GM18511 (cell line): ENCODE results near the gene ANKRD31.

Source experiments
- ATAC-seq: cut with Tn5 transposase; IDR thresholded peaks from one replicate; pipeline ENCODE4 v1.9.1; 2021; ENCODE audit warnings: mild to moderate bottlenecking, moderate library complexity; ENCODE audit not compliant: unreplicated experiment

The ANKRD31 gene

GRCh38 chr5:75062925-75063531 is 173.7 kb downstream of the ANKRD31 start:
- no peak for ATAC-seq

GRCh38 chr5:75059912-75060545 is 176.6 kb downstream of the ANKRD31 start:
- no peak for ATAC-seq

GRCh38 chr5:75058986-75059535 is 177.6 kb downstream of the ANKRD31 start:
- ATAC-seq, result no peak

- no peak for ATAC-seq
These were observed 179.1 kb downstream of the ANKRD31 start for GRCh38 chr5:75057561-75057960.

GRCh38 chr5:75055727-75056144 is 180.9 kb downstream of the ANKRD31 start:
- no peak for ATAC-seq

- no peak for ATAC-seq
These were observed 182.3 kb downstream of the ANKRD31 start for GRCh38 chr5:75054134-75054930.

GRCh38 chr5:75053304-75054133 is 183.2 kb downstream of the ANKRD31 start:
- peak; percentile 30 for ATAC-seq

GRCh38 chr5:75053054-75053303 is 183.7 kb downstream of the ANKRD31 start:
- ATAC-seq, result peak; percentile 27

- ATAC-seq, result peak; percentile 13
These were observed 184.3 kb downstream of the ANKRD31 start, which contains the start of gene GCNT4 for GRCh38 chr5:75052192-75053053. TSS of gene GCNT4 (minus strand) at chr5:75052558. CDS start at chr5:75030037, 22,521 bp downstream.

GRCh38 chr5:75051217-75051751 is 185.4 kb downstream of the ANKRD31 start:
- ATAC-seq, result no peak

GRCh38 chr5:75050415-75050814 is 186.3 kb downstream of the ANKRD31 start:
- no peak for ATAC-seq

GRCh38 chr5:75049456-75050351 is 187.0 kb downstream of the ANKRD31 start:
- ATAC-seq, result no peak

GRCh38 chr5:75048457-75048953 is 188.2 kb downstream of the ANKRD31 start:
- ATAC-seq, result peak; percentile 56

GRCh38 chr5:75047356-75047755 is 189.3 kb downstream of the ANKRD31 start:
- no peak for ATAC-seq

GRCh38 chr5:75046366-75047142 is 190.1 kb downstream of the ANKRD31 start:
- ATAC-seq, result no peak

GRCh38 chr5:75045071-75045470 is 191.6 kb downstream of the ANKRD31 start:
- ATAC-seq, result no peak

GRCh38 chr5:75044406-75044805 is 192.3 kb downstream of the ANKRD31 start:
- no peak for ATAC-seq
